H9 (cell line): ENCODE data around the gene NCKAP5L. TPM values are rescaled to one million over a fixed set of nuclear protein-coding genes. Genes with fewer than 3 reads are reported as not detected.

Source experiments
- DNase-seq: peaks from one replicate; pipeline ENCODE4 v3.0.0-alpha.2; 2017
- H2AFZ ChIP-seq: one replicate; pipeline ENCODE4 v1.6.1; 2013; ENCODE audit warnings: mild to moderate bottlenecking, low read length, control low read depth, moderate library complexity
- H2AK5ac ChIP-seq: 2 replicates; pipeline ENCODE4 v1.6.1; 2013; ENCODE audit warnings: low read length, control low read depth, mixed read lengths; ENCODE audit not compliant: insufficient read length
- H2BK120ac ChIP-seq: one replicate; pipeline ENCODE4 v1.6.1; 2013; ENCODE audit warnings: low read depth, mild to moderate bottlenecking, low read length, control low read depth, inconsistent platforms; ENCODE audit not compliant: poor library complexity, severe bottlenecking
- H2BK12ac ChIP-seq: 2 replicates; pipeline ENCODE4 v1.6.1; 2013; ENCODE audit warnings: low read length, control low read depth, mixed read lengths, low read depth; ENCODE audit not compliant: insufficient read length
- H2BK15ac ChIP-seq: 2 replicates; pipeline ENCODE4 v1.6.1; 2013; ENCODE audit warnings: low read depth, low read length, control low read depth
- H2BK20ac ChIP-seq: one replicate; pipeline ENCODE4 v1.6.1; 2013; ENCODE audit warnings: low read depth, mild to moderate bottlenecking, low read length, control low read depth, inconsistent platforms; ENCODE audit not compliant: poor library complexity, severe bottlenecking
- H2BK5ac ChIP-seq: 2 replicates; pipeline ENCODE4 v1.6.1; 2013; ENCODE audit warnings: low read length, control low read depth, mixed read lengths; ENCODE audit not compliant: insufficient read length
- H3K14ac ChIP-seq: 2 replicates; pipeline ENCODE4 v1.6.1; 2013; ENCODE audit warnings: low read length, control low read depth; ENCODE audit not compliant: insufficient read depth
- H3K18ac ChIP-seq: 2 replicates; pipeline ENCODE4 v1.6.1; 2013; ENCODE audit warnings: low read depth, mild to moderate bottlenecking, mixed read lengths, low read length, control low read depth; ENCODE audit not compliant: insufficient read length
- H3K23ac ChIP-seq: 2 replicates; pipeline ENCODE4 v1.6.1; 2013; ENCODE audit warnings: low read length, control low read depth, mixed read lengths, low read depth; ENCODE audit not compliant: insufficient read length
- H3K23me2 ChIP-seq: 2 replicates; pipeline ENCODE4 v1.6.1; 2013; ENCODE audit warnings: low read depth, mild to moderate bottlenecking, mixed read lengths, low read length, control low read depth; ENCODE audit not compliant: insufficient read length, poor library complexity, severe bottlenecking
- H3K27ac ChIP-seq: 2 replicates; pipeline ENCODE4 v1.5.1; 2013; ENCODE audit warnings: low read length, control low read depth, mixed read lengths, low read depth; ENCODE audit not compliant: insufficient read length
- H3K27me3 ChIP-seq: 2 replicates; pipeline ENCODE4 v1.6.1; 2013; ENCODE audit warnings: low read length, control low read depth, inconsistent platforms; ENCODE audit not compliant: insufficient read depth
- H3K4ac ChIP-seq: 2 replicates; pipeline ENCODE4 v1.6.1; 2013; ENCODE audit warnings: low read depth, mild to moderate bottlenecking, control low read depth, inconsistent platforms, low read length, moderate library complexity
- H3K4me1 ChIP-seq: 2 replicates; pipeline ENCODE4 v1.6.1; 2013; ENCODE audit warnings: low read length, control low read depth, inconsistent platforms; ENCODE audit not compliant: insufficient read depth
- H3K4me2 ChIP-seq: 2 replicates; pipeline ENCODE4 v1.6.1; 2013; ENCODE audit warnings: low read length, control low read depth, mixed read lengths; ENCODE audit not compliant: insufficient read length, insufficient read depth
- H3K56ac ChIP-seq: 2 replicates; pipeline ENCODE4 v1.6.1; 2013; ENCODE audit warnings: low read depth, mild to moderate bottlenecking, mixed read lengths, low read length, control low read depth; ENCODE audit not compliant: insufficient read length
- H3K79me1 ChIP-seq: 2 replicates; pipeline ENCODE4 v1.6.1; 2013; ENCODE audit warnings: low read depth, mild to moderate bottlenecking, moderate library complexity, low read length, control low read depth, inconsistent platforms; ENCODE audit not compliant: insufficient read depth, poor library complexity, severe bottlenecking
- H3K79me2 ChIP-seq: 2 replicates; pipeline ENCODE4 v1.6.1; 2013; ENCODE audit warnings: low read length, control low read depth, inconsistent platforms; ENCODE audit not compliant: insufficient read depth
- H3K9ac ChIP-seq: 2 replicates; pipeline ENCODE4 v1.6.1; 2013; ENCODE audit warnings: low read length, control low read depth, mixed read lengths; ENCODE audit not compliant: insufficient read length; ENCODE audit errors: extremely low read depth
- H3K9me3 ChIP-seq: one replicate; pipeline ENCODE4 v1.6.1; 2013; ENCODE audit warnings: low read depth, low read length, inconsistent platforms; ENCODE audit not compliant: control insufficient read depth
- H3T11ph ChIP-seq: one replicate; pipeline ENCODE4 v1.6.1; 2013; ENCODE audit warnings: mild to moderate bottlenecking, low read length, control low read depth, inconsistent platforms
- H4K20me1 ChIP-seq: one replicate; pipeline ENCODE4 v1.6.1; 2013; ENCODE audit not compliant: control insufficient read depth, insufficient read length, insufficient read depth
- H4K5ac ChIP-seq: 2 replicates; pipeline ENCODE4 v1.6.1; 2013; ENCODE audit warnings: low read depth, mild to moderate bottlenecking, mixed read lengths, low read length, control low read depth; ENCODE audit not compliant: insufficient read length
- H4K8ac ChIP-seq: replicated peaks from 2 replicates; pipeline ENCODE4 v1.6.1; 2013; ENCODE audit warnings: low read length, control low read depth, mixed read lengths, low read depth; ENCODE audit not compliant: insufficient read length
- H4K91ac ChIP-seq: 2 replicates; pipeline ENCODE4 v1.6.1; 2013; ENCODE audit warnings: low read depth, mild to moderate bottlenecking, moderate library complexity, mixed read lengths, low read length, control low read depth; ENCODE audit not compliant: insufficient read length
- H3K27ac Mint-ChIP-seq, 3 experiments: 2 replicates in 2 of 3; 3 replicates in 1 of 3; pipeline ENCODE4 v1.8.0; 2020 to 2021; ENCODE audit warnings: mixed read lengths in 3 of 3, mild to moderate bottlenecking in 1 of 3, moderate library complexity in 1 of 3
- H3K27me3 Mint-ChIP-seq: 2 replicates; pipeline ENCODE4 v1.8.0; 2021; ENCODE audit warnings: low read depth, mild to moderate bottlenecking, moderate library complexity, mixed read lengths
- H3K36me3 Mint-ChIP-seq, 3 experiments: 2 replicates in 2 of 3; 3 replicates in 1 of 3; pipeline ENCODE4 v1.8.0; 2020 to 2021; ENCODE audit warnings: low read depth in 3 of 3, mixed read lengths in 3 of 3; ENCODE audit not compliant: insufficient read depth in 1 of 3
- H3K4me1 Mint-ChIP-seq, 2 experiments: 2 replicates each; pipeline ENCODE4 v1.8.0; 2020; ENCODE audit warnings: mixed read lengths in 2 of 2
- H3K4me3 Mint-ChIP-seq, 2 experiments: 2 replicates in 1 of 2; 3 replicates in 1 of 2; pipeline ENCODE4 v1.8.0; 2020 to 2021; ENCODE audit warnings: mild to moderate bottlenecking in 2 of 2, mixed read lengths in 2 of 2, moderate library complexity in 1 of 2
- H3K9me3 Mint-ChIP-seq, 2 experiments: 2 replicates in 1 of 2; 3 replicates in 1 of 2; pipeline ENCODE4 v1.8.0; 2020; ENCODE audit warnings: mild to moderate bottlenecking in 2 of 2, mixed read lengths in 2 of 2, moderate library complexity in 1 of 2
- CTCF ChIP-seq: fragments of 200-600 bp; sonication (generic); conservative IDR thresholded peaks from 3 replicates; pipeline ENCODE4 v1.8.0; 2021; ENCODE audit warnings: antibody characterized with exemption, mild to moderate bottlenecking
- WGBS: extraction: QIAGEN DNeasy Blood & Tissue Kit; methylation state at CpG from one replicate; pipeline ENCODE4 v1.1.7; 2013; ENCODE audit warnings: missing lambda C conversion rate, low lambda C conversion rate, mixed read lengths; ENCODE audit not compliant: insufficient read length; ENCODE audit errors: extremely low coverage; 5-methylcytosine and 5-hydroxymethylcytosine counted together
- total RNA-seq: library from RNA; stranded (reverse); gene quantifications from 2 replicates; pipeline ENCODE4 v1.2.1, GENCODE V29; 2021

NCKAP5L gene
- total RNA-seq, 1 experiment from 2014 or later = 27.7 TPM

DNA sequence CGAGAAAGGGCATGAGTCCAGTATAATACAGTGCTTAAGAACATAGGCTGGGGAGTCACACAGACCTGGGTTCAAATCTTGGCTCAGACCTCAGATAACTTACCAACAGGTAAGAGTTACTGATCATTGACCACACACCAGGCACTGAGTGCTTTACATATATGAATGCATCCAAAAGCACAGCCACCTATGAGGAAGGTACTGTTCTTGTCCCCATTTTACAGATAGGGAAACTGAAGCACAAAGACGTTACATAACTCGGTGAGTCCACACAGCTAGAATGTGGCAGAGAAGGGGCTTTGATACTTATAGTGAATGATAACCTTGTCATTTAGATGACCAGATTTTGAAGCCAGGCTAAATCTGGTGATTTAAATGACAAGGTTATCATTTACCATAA, 47.9 kb upstream of the NCKAP5L start:
- Histone ChIP-seq H3K79me1 (no peaks in the 10 kb centered on the region), H3K23ac (no peak overlapping the region), H2BK15ac (no peak overlapping the region), H2BK5ac (no peak overlapping the region), H3K14ac (no peak overlapping the region), H4K5ac (no peak overlapping the region), H3K27ac (no peak overlapping the region), H3K4ac (no peak overlapping the region), H3K9me3 (no peaks in the 10 kb centered on the region), H3K9ac (no peak overlapping the region), H3K4me2 (no peak overlapping the region), H2AFZ (no peak overlapping the region), H4K8ac (no peak overlapping the region), H2BK20ac (no peak overlapping the region), H2BK120ac (no peak overlapping the region), H3K4me1 (no peaks in the 10 kb centered on the region), H4K91ac (no peak overlapping the region), H3K56ac (no peak overlapping the region), H2AK5ac (no peak overlapping the region), H3K27me3 (no peaks in the 10 kb centered on the region; the same call in 1 of the 2 replicates), H3K23me2 (no peaks in the 10 kb centered on the region), H4K20me1 (no peaks in the 10 kb centered on the region), H3K79me2 (no peaks in the 10 kb centered on the region), H3T11ph (no peak overlapping the region), H2BK12ac (no peak overlapping the region), H3K18ac (no peak overlapping the region)
- no peak for TF ChIP-seq CTCF
- no peak overlapping the region for H3K27ac Mint-ChIP-seq
- H3K27me3 Mint-ChIP-seq = peaks cover under 1% of the 10 kb centered on the region; the same call in 1 of the 2 replicates
- DNase-seq = no peak
- H3K36me3 Mint-ChIP-seq = peaks cover 0 to 2% (median 0%) of the 10 kb centered on the region in 3 experiments; a peak in 2 of 7 replicates
- H3K4me1 Mint-ChIP-seq = peaks cover 0 to 2% of the 10 kb centered on the region in 2 experiments; a peak in 1 of 4 replicates
- H3K9me3 Mint-ChIP-seq = peaks cover 28 to 30% of the 10 kb centered on the region in 2 experiments
- no CpG with 5 or more reads among the region's 3 CpGs for WGBS
- H3K4me3 Mint-ChIP-seq = no peak overlapping the region
